Left lung (tissue), 10 donors: ENCODE results near the gene NRXN2. TPM values are rescaled to one million over a fixed set of nuclear protein-coding genes. Genes with fewer than 3 reads are reported as not detected.

Source experiments
- ATAC-seq: fragments of 200-7000 bp; cut with Tn5 transposase; one replicate; pipeline ENCODE4 v1.9.1; 2020; ENCODE audit warnings: moderate library complexity
- DNase-seq, 4 donors: peaks; one replicate each; pipeline ENCODE4 v3.0.0-alpha.2; 2013 to 2020
- H3K27ac ChIP-seq, 2 donors: fragments of 200-600 bp; sonication (generic) in 1 of 2; one replicate each; pipeline versions ENCODE4 v1.5.0 to v1.8.0; 2020 to 2021
- H3K27me3 ChIP-seq, 2 donors: fragments of 200-600 bp; sonication (generic) in 1 of 2; one replicate each; pipeline versions ENCODE4 v1.5.0 to v1.8.0; 2020 to 2021
- H3K36me3 ChIP-seq, 2 donors: fragments of 200-600 bp; sonication (generic) in 1 of 2; one replicate each; pipeline versions ENCODE4 v1.5.0 to v1.8.0; 2020 to 2021
- H3K4me1 ChIP-seq, 2 donors: fragments of 200-600 bp; one replicate each; pipeline ENCODE4 v1.8.0; 2021
- H3K4me3 ChIP-seq, 2 donors: fragments of 200-600 bp; sonication (generic) in 1 of 2; one replicate each; pipeline versions ENCODE4 v1.5.0 to v1.8.0; 2020 to 2021; ENCODE audit warnings: mild to moderate bottlenecking in 1 of 2
- H3K9me3 ChIP-seq, 2 donors: fragments of 200-600 bp; sonication (generic) in 1 of 2; one replicate each; pipeline versions ENCODE4 v1.5.0 to v1.8.0; 2020 to 2021
- CTCF ChIP-seq, 2 donors: fragments of 200-600 bp; sonication (generic) in 1 of 2; IDR thresholded peaks; one replicate each; pipeline versions ENCODE4 v1.5.0 to v1.8.0; 2021; ENCODE audit warnings: antibody characterized with exemption in 2 of 2
- intact Hi-C, 2 donors: fragments of 100-400 bp; cut with DNase I; formaldehyde crosslinking; loops; one replicate each; pipeline versions ENCODE4 v1.11.2 to v1.14.2; 2022
- polyA plus RNA-seq, 6 donors: library from polyadenylated mRNA; unstranded; fragments of 120-200 nt; gene quantifications; one replicate each; pipeline ENCODE4 v1.2.1, GENCODE V29; 2013; ENCODE audit not compliant: insufficient read length in 6 of 6
- total RNA-seq, 2 donors: library from RNA; stranded (reverse); fragmentation: NEBNext Ultra II Directional; extraction: Animal tissue kit (Norgen Biotek cat#: 25700); gene quantifications; one replicate each; pipeline ENCODE4 v1.2.1, GENCODE V29; 2021
- donor health status: DM: no; HTN: yes; CAD: no.
- donor health status: DM: no; HTN: no; CAD: no.

Gene NRXN2
- total and polyA plus RNA-seq, 8 donors, result 3.5 to 15.0 (median 10.4) TPM

GRCh38 chr11:64602466-64603070 is 120.4 kb downstream of the NRXN2 start:
- ATAC-seq, result no peak
- peak in 1 of 4 donors; percentile 77 for DNase-seq
- Histone ChIP-seq H3K27me3 (peaks cover 0 to 37% of the 10 kb centered on the region in 2 donors), H3K4me1 (no peaks in the 10 kb centered on the region), H3K4me3 (no peak overlapping the region), H3K27ac (no peak overlapping the region), H3K36me3 (no peaks in the 10 kb centered on the region), H3K9me3 (no peaks in the 10 kb centered on the region)
- intact Hi-C loops, result no loop called here
- TF ChIP-seq CTCF (IDR thresholded peaks at IDR 0.05), result no peak

- Histone ChIP-seq H3K27ac (no peak overlapping the region), H3K9me3 (no peaks in the 10 kb centered on the region), H3K27me3 (peaks cover 0 to 34% of the 10 kb centered on the region in 2 donors), H3K36me3 (no peaks in the 10 kb centered on the region), H3K4me1 (no peaks in the 10 kb centered on the region), H3K4me3 (no peak overlapping the region)
- peak in 1 of 4 donors; percentile 54 for DNase-seq
- ATAC-seq, result no peak
- intact Hi-C loops, result no loop called here
- no peak for TF ChIP-seq CTCF (IDR thresholded peaks at IDR 0.05)
These were observed 121.2 kb downstream of the NRXN2 start for GRCh38 chr11:64601605-64602465.

- ATAC-seq (no peak), DNase-seq (peak in 1 of 4 donors; percentile 51)
- Histone ChIP-seq H3K27me3 (peaks cover 0 to 20% of the 10 kb centered on the region in 2 donors), H3K4me3 (no peak overlapping the region), H3K4me1 (no peaks in the 10 kb centered on the region), H3K27ac (no peak overlapping the region), H3K36me3 (no peaks in the 10 kb centered on the region), H3K9me3 (no peaks in the 10 kb centered on the region)
- TF ChIP-seq CTCF (IDR thresholded peaks at IDR 0.05), result no peak
- intact Hi-C loops, result no loop called here
These were observed 122.6 kb downstream of the NRXN2 start for GRCh38 chr11:64600281-64600992.

GRCh38 chr11:64599698-64600211 is 123.2 kb downstream of the NRXN2 start:
- no peak for TF ChIP-seq CTCF (IDR thresholded peaks at IDR 0.05)
- Histone ChIP-seq H3K36me3 (no peaks in the 10 kb centered on the region), H3K27ac (no peak overlapping the region), H3K4me1 (no peaks in the 10 kb centered on the region), H3K9me3 (no peaks in the 10 kb centered on the region), H3K4me3 (no peak overlapping the region), H3K27me3 (peaks cover 0 to 14% of the 10 kb centered on the region in 2 donors)
- intact Hi-C loops, result no loop called here
- peak in 1 of 4 donors; percentile 63 for DNase-seq
- ATAC-seq, result no peak
